Adipocyte (in vitro differentiated cells): ENCODE data around the gene PCDHB2.
A peak's percentile ranks its signal among the peaks of the same experiment; 100 is the strongest.
"Not testable (repeated sequence)": the region's sequence is repeated elsewhere in the genome, so short reads cannot be mapped to it uniquely, and the experiment has no call there.

ENCODE experiments used
- DNase-seq: peaks from one replicate; pipeline ENCODE4 v3.0.0-alpha.2; 2015; ENCODE audit warnings: low read depth
- H3K27me3 ChIP-seq: replicated peaks from 2 replicates; pipeline ENCODE4 v1.7.0; 2013; ENCODE audit warnings: mild to moderate bottlenecking, low read length, moderate library complexity; ENCODE audit not compliant: control insufficient read depth, insufficient read depth
- H3K36me3 ChIP-seq: 2 replicates; pipeline ENCODE4 v1.7.0; 2013; ENCODE audit warnings: low read length, mild to moderate bottlenecking, moderate library complexity; ENCODE audit not compliant: control insufficient read depth, insufficient read depth, severe bottlenecking
- H3K4me1 ChIP-seq: 2 replicates; pipeline ENCODE4 v1.7.0; 2013; ENCODE audit warnings: mild to moderate bottlenecking, low read length, moderate library complexity; ENCODE audit not compliant: control insufficient read depth, insufficient read depth
- H3K4me3 ChIP-seq: 2 replicates; pipeline ENCODE4 v1.7.0; 2013; ENCODE audit warnings: mild to moderate bottlenecking, low read length, moderate library complexity
- H3K9ac ChIP-seq: 2 replicates; pipeline ENCODE4 v1.7.0; 2013; ENCODE audit warnings: mild to moderate bottlenecking, low read length, moderate library complexity
- H3K9me3 ChIP-seq: 2 replicates; pipeline ENCODE4 v1.7.0; 2013; ENCODE audit warnings: mild to moderate bottlenecking, low read length, moderate library complexity; ENCODE audit not compliant: control insufficient read depth

PCDHB2 gene

GRCh38 chr5:141094481-141095262 lies at the start of gene PCDHB2:
PCDHB2 (plus strand) TSS chr5:141094615; CDS start chr5:141094791, 176 bp downstream.
- no peaks in the 10 kb centered on the region for H3K27me3 ChIP-seq
- DNase-seq, result peak; percentile 44
- H3K4me1 ChIP-seq, result no peaks in the 10 kb centered on the region
- peaks cover 20% of the 10 kb centered on the region for H3K9me3 ChIP-seq
- H3K36me3 ChIP-seq, result no peaks in the 10 kb centered on the region
- peak within 1 kb of the TSS; percentile 82 for H3K4me3 ChIP-seq
- peak within 1 kb of the TSS; percentile 72 for H3K9ac ChIP-seq

GRCh38 chr5:141050622-141051520 lies 43.5 kb upstream of the PCDHB2 start, which contains the start of gene PCDHB1:
PCDHB1 (plus strand) TSS chr5:141051374; CDS start chr5:141051471, 97 bp downstream.
- H3K4me1 ChIP-seq, result no peaks in the 10 kb centered on the region
- H3K9ac ChIP-seq, result no peak within 1 kb of the TSS
- H3K4me3 ChIP-seq, result peak within 1 kb of the TSS; percentile 76
- H3K36me3 ChIP-seq, result no peaks in the 10 kb centered on the region
- H3K9me3 ChIP-seq, result peaks cover 12% of the 10 kb centered on the region
- H3K27me3 ChIP-seq, result peaks cover 7% of the 10 kb centered on the region
- DNase-seq, result peak; percentile 1

DNA sequence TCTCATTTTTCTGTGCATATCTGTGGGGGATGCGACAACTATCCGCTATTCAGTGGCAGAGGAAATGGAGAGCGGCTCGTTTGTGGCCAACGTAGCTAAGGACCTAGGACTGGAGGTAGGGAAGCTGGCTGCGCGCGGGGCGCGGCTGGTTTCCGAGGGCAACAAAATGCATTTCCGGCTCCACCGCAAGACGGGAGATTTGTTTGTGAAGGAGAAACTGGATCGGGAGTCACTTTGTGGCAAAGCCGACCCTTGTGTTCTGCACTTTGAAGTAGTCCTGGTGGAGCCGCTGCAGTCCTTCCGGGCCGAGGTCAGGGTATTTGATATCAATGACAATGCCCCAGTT lies 42.9 kb upstream of the PCDHB2 start:
- no peak for DNase-seq
- Histone ChIP-seq H3K9ac (no peak overlapping the region), H3K4me1 (no peaks in the 10 kb centered on the region), H3K36me3 (no peaks in the 10 kb centered on the region), H3K4me3 (peak overlapping the region; percentile 76), H3K9me3 (peaks cover 12% of the 10 kb centered on the region), H3K27me3 (peaks cover 7% of the 10 kb centered on the region)

- H3K27me3 ChIP-seq, result no peaks in the 10 kb centered on the region
- no peaks in the 10 kb centered on the region for H3K4me1 ChIP-seq
- H3K9me3 ChIP-seq, result no peaks in the 10 kb centered on the region
- no peak overlapping the region for H3K9ac ChIP-seq
- DNase-seq, result no peak
- H3K36me3 ChIP-seq, result no peaks in the 10 kb centered on the region
- H3K4me3 ChIP-seq, result peak overlapping the region; percentile 45
Measured at GRCh38 chr5:141077826-141078225, 16.6 kb upstream of the PCDHB2 start.

- no peaks in the 10 kb centered on the region for H3K4me1 ChIP-seq
Measured at GRCh38 chr5:141082228-141082627, 12.2 kb upstream of the PCDHB2 start.

DNA sequence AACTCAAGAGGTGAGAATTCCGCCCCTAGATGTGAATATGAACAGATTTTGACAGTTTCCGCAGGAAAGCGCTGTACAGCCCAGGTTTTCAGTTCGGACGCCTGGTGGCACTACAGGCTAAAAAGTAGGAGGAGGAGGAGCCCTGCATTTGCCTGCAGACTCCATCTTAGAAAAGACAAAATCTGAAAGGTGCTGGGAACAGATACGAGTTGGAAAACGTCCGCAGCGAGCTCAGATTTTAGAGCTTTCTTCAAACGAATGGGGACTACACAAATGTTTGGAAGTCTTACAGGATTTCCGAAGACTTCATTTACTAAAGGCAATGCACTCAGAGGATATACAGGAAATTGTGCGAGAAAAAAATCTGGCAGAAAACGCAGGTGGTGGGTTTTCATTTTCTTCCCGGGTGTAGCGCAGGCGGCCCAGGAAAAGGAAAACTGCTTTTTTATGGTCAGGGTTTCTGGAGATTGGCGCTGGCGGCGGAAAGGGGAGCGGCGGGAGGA lies 9.9 kb upstream of the PCDHB2 start:
- DNase-seq, result peak; percentile 54
- no peaks in the 10 kb centered on the region for H3K9me3 ChIP-seq
- no peaks in the 10 kb centered on the region for H3K4me1 ChIP-seq
- no peaks in the 10 kb centered on the region for H3K36me3 ChIP-seq
- H3K9ac ChIP-seq, result peak overlapping the region; percentile 75
- H3K27me3 ChIP-seq, result no peaks in the 10 kb centered on the region
- H3K4me3 ChIP-seq, result peak overlapping the region; percentile 81

More at GRCh38 chr5:141082228-141082627, 12.2 kb upstream of the PCDHB2 start:
- H3K9me3 ChIP-seq, result no peaks in the 10 kb centered on the region
- H3K4me3 ChIP-seq, result no peak overlapping the region
- no peaks in the 10 kb centered on the region for H3K27me3 ChIP-seq
- no peaks in the 10 kb centered on the region for H3K36me3 ChIP-seq
- no peak for DNase-seq
- no peak overlapping the region for H3K9ac ChIP-seq

DNA sequence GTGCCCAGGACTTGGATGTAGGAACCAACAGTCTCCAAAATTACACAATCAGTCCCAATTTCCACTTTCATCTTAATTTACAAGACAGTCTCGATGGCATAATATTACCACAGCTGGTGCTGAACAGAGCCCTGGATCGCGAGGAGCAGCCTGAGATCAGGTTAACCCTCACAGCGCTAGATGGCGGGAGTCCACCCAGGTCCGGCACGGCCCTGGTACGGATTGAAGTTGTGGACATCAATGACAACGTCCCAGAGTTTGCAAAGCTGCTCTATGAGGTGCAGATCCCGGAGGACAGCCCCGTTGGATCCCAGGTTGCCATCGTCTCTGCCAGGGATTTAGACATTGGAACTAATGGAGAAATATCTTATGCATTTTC lies 837 bp downstream of the PCDHB2 start:
- no peak for DNase-seq
- H3K4me3 ChIP-seq, result peak overlapping the region; percentile 82
- H3K36me3 ChIP-seq, result no peaks in the 10 kb centered on the region
- H3K9me3 ChIP-seq, result peaks cover 21% of the 10 kb centered on the region
- no peaks in the 10 kb centered on the region for H3K27me3 ChIP-seq
- H3K4me1 ChIP-seq, result no peaks in the 10 kb centered on the region
- peak overlapping the region; percentile 72 for H3K9ac ChIP-seq

GRCh38 chr5:141096181-141096580 lies 1.8 kb downstream of the PCDHB2 start:
- not testable (repeated sequence) for H3K4me3 ChIP-seq, H3K4me1 ChIP-seq, H3K36me3 ChIP-seq, H3K9ac ChIP-seq, H3K27me3 ChIP-seq, DNase-seq
- H3K9me3 ChIP-seq, result peaks cover 31% of the 10 kb centered on the region

DNA sequence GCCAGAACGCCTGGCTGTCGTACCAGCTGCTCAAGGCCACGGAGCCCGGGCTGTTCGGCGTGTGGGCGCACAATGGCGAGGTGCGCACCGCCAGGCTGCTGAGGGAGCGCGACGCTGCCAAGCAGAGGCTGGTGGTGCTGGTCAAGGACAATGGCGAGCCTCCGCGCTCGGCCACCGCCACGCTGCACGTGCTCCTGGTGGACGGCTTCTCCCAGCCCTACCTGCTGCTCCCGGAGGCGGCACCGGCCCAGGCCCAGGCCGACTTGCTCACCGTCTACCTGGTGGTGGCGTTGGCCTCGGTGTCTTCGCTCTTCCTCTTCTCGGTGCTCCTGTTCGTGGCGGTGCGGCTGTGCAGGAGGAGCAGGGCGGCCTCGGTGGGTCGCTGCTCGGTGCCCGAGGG lies 2.2 kb downstream of the PCDHB2 start:
- not testable (repeated sequence) for H3K4me3 ChIP-seq, H3K9ac ChIP-seq, H3K27me3 ChIP-seq, DNase-seq, H3K36me3 ChIP-seq, H3K4me1 ChIP-seq
- H3K9me3 ChIP-seq, result peaks cover 32% of the 10 kb centered on the region

DNA sequence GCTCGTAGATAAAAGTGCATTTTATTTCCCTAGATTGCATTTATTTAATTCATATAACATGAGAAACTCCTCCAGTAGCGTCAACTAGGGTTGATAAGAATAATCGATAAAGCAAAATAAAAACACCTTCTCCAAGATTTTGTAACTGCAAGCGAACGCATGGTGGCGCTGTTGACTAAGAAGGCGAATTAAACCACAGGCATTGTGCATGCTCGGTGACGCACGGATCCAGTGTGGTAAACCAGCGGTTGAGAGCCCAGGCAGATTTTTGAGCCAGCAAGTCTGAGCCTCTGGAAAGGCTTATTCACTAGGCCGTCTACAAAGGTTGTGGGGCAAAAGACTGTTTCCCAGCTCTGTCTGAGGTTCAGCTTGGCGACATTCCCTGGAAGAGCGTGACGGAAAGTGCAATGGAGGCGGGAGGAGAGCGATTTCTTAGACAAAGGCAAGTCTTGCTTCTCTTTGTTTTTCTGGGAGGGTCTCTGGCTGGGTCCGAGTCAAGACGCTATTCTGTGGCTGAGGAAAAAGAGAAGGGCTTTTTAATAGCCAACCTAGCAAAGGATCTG lies 5.9 kb downstream of the PCDHB2 start, which contains the start of gene PCDHB3:
Gene PCDHB3, plus strand, starts transcription at position 231 of the 563 bp plus-strand sequence. Its CDS starts 177 bp downstream, at position 408.
- Histone ChIP-seq H3K36me3 (no peaks in the 10 kb centered on the region), H3K27me3 (no peaks in the 10 kb centered on the region), H3K9me3 (peaks cover 21% of the 10 kb centered on the region), H3K4me1 (no peaks in the 10 kb centered on the region), H3K9ac (peak within 1 kb of the TSS; percentile 16), H3K4me3 (peak within 1 kb of the TSS; percentile 71)
- DNase-seq, result peak; percentile 52

- Histone ChIP-seq H3K9ac (no peak overlapping the region), H3K9me3 (peaks cover 16% of the 10 kb centered on the region), H3K27me3 (no peaks in the 10 kb centered on the region), H3K4me3 (peak overlapping the region; percentile 71), H3K4me1 (no peaks in the 10 kb centered on the region), H3K36me3 (no peaks in the 10 kb centered on the region)
- DNase-seq, result no peak
Measured at GRCh38 chr5:141101059-141101458, 6.6 kb downstream of the PCDHB2 start.
